Stimulated activated CD8-positive, alpha-beta memory T cell treated with anti-CD3 and anti-CD28 coated beads, Interleukin-12 subunit alpha, Interleukin-12 subunit beta, amount 100 ng/mL, for 24 hours (primary cell): ENCODE data around the gene SKIC8.

Experiments used
- DNase-seq: peaks from one replicate; pipeline ENCODE4 v3.0.0-alpha.2; 2020; ENCODE audit errors: extremely low read depth

Gene SKIC8

DNA sequence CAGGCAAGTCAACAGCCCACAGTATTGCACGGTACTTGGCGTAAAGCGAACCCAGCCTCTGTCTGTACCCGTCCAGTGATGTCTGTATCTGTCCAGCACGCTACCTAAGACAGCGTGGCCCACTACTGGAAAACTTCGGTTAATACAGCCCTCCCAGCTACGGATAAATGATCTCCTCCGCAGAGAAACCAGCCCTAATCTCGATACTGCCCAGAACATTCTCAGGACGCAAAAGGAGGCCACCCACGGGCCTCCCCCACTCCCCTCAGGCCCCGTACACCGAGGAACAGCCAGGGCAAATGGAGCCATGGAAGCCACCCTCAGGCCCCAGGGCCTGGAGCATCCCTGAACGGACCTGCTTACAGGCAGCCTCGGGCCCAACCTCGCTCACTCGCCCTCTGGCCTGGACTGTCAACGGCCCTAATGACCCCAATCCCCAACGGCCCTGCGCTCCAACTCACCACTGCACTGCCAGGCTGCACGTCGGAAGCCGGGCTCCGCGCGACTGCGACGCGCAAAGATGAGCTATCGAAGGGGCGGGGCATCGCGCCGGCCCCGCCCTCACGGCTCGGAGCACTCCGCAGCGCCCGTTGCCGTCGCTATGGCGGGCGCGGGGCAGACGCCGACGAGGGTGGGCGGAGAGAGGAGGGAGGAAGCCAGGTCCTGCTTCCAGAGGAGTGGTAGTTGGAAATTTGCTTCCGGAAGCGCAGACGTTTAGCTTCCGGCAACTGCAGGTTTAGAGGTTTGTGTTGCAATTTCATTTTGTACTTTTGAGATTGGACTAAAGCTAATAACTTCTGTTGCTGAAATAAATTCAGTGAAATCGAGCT, at the start of gene SKIC8:
TSS of gene SKIC8 (minus strand) at position 509 of the 830 bp plus-strand sequence. CDS start 3,923 bp downstream, outside the sequence.
- DNase-seq: peak; percentile 80

DNA sequence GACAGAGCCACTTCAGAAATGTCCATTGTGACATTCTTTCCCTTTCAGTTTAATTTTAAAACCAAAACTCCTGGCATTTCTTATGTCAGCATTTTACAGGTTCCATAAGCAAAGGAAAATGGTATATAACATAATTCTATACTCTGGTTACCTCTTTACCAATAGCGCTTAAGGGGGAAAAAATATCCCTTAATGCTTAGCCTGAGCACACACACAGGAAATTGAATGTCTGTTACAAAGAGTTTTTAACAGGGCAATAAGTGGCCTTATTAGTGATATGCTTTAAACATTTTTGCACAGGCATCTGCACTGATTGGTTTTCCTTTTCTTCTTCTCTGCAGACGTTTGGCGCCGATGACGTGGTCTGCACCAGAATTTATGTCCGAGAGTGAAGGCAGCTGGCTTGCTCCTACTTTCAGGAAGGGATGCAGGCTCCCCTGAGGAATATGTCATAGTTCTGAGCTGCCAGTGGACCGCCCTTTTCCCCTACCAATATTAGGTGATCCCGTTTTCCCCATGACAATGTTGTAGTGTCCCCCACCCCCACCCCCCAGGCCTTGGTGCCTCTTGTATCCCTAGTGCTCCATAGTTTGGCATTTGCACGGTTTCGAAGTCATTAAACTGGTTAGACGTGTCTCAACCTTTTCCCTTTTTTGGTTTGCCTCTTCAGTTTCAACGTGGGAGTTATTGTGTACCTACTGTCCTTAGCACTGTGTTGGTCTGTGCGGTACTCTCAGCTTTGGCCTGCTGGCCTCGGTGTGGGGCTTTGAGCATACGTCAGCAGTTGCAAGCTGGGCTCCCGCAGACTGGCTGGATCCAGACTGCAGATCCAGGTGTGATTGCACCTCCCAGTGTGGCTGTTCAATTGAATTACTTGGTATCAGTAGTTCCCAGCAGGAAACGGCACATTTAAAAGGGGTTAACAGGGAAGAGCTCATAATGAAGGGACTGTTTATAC, 48.5 kb upstream of the SKIC8 start:
- no peak for DNase-seq

DNA sequence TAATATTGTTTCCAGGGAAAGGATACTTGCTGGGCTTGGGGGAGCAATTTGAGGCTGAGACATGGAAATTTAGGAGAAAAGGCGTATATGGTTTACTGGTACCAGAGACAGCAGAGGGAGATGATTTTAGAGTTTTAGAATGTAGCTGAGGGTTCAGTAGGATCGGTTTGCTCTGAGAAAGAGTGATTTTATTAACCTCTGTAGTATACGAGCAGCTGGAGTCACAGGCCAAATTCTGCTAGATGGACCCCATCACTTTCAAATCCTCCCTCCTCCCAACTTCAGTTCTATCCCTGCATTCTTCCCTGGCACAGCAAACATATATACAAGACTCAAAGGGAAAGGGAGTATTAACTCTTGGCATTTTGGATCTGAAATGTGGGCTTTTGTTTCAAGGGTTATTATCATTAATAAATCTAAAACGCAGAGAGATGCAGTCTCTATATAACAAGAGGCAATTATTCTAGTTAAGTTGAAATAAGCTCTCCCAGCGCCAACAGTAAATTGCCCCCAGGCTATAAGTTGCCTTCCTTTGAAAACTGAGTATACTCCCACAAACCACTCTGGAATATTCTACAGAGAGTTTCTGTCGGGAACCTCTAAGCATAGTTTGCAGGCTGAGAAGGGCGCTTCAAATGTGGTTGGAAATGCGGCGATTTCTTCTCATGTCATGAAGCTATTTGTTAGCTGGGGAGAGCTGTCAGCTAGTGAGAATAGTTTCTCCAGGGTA, 46.2 kb upstream of the SKIC8 start:
- no peak for DNase-seq

- DNase-seq: no peak
Observed at GRCh38 chr15:78343276-78344060, 44.1 kb upstream of the SKIC8 start.

- DNase-seq: no peak
Observed at GRCh38 chr15:78342021-78342420, 42.6 kb upstream of the SKIC8 start.

DNA sequence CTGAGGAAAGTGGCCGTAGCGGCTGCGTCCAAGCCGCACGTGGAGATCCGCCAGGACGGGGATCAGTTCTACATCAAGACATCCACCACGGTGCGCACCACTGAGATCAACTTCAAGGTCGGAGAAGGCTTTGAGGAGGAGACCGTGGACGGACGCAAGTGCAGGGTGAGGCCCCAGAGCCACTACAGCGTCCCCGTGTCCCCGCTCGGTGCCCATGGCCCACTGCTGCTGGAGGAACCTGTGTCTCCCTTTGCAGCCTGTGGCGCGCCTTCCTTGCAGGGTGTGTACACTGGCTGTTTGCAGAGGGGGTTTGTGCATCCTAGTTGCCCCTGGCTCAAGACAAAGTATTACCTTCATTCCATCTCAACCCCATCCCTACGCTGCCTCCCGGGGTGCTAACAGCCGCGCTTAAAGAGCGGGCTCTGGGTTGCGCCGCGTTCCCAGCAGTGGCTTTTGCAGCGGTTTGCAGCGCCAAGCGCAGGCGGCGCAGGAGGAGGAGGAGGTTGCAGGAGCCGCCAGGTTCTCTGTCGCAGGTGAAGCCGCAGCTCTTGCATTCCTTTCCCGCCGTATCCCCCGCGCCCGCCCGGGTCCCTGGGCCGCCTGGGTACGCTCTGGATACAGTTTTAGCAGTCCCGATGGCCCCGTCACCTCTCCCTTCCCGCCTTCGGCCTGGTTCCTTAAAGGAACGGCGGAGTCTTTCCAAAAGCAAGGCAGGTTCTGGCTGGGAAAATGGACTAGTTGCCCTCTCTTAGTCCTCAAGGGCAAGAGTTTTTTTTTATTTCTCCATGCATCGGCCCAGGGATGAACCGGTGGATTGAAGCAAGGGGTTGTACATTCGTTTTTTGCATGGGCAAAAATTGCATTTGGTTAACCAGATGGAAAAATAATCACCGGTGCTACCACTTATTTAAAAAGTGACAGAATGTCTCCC, 41.9 kb upstream of the SKIC8 start:
- DNase-seq: no peak

DNA sequence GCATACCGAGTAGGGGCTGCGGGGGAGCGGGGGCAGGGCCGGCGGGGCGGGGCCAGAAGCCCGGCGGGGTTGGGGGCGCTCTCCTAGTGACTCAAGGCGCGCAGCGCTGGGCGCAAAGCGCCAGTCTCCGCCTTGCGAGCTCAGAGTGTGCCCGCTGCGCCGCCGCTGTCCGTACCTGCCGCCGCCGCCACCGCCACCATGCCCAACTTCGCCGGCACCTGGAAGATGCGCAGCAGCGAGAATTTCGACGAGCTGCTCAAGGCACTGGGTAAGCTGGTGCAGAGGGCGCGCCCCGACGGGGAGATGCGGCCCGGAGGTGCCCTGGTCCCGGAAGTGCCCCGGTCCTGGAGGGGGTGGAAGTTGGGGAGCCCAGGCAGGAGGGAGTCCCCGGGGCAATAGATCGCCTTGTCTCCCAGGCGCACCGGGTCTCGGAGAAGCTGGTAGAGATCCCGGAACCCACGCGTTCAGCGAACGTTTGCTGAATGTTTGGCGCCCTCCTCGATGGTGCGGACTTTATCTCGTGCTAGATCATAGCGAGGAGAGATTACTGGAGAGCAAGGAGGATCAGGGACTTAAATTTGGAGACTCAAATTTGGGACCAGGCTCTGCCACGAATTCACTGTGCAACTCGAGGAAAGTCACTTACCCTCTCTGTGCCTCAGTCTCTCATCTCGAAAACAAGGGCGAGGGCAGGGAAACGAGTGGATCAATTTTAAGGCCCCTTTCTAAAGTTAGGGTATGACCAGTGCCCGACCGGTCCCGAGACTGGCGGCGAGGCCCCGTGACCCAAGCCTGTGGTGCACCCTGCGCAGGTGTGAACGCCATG, 41.0 kb upstream of the SKIC8 start, which contains the start of gene CRABP1:
TSS of gene CRABP1 (plus strand) at position 123 of the 826 bp plus-strand sequence. CDS start at position 199, 76 bp downstream.
- DNase-seq: no peak

DNA sequence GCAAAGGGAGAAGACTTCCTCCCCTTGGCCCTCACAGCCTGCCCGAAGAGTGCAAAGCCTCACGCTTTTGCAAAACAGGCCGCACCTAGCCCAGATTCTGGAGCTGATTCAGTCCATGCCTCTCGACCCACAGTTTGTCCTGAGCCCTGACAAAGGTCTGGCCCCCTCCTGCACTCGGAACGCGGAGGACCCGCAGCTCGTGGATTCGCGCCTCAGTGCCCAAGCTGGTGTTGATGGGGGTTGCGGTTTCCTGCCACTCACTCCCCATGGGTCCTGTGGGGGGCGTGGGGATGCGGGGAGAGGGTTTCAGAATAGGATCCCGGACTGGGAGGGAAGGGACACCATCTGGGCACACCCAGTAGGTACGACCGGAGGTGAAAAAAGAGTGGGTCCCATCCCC, 40.1 kb upstream of the SKIC8 start:
- DNase-seq: no peak

DNA sequence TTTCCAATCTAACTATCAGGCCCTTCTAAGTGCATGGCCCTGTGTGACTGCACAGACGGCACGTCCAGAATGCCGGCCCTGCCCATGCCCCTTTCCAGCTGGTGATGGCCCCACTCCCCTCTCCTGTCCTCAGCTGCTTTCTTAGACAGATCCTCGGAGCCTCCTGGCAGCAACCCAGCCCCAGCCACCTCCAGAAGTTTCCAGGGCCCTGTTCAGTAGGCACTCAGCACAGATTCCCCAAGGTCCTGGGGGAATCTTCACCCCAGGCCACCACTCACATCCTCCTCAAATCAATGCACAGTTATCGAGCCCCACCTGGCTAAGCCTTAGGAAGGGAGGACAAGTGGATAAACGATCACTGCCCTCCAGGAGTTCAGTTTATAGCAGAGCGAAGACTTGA, 39.4 kb upstream of the SKIC8 start:
- no peak for DNase-seq

- no peak for DNase-seq
Observed at GRCh38 chr15:78335985-78336384, 36.6 kb upstream of the SKIC8 start.

- DNase-seq: no peak
Observed at GRCh38 chr15:78334845-78335244, 35.4 kb upstream of the SKIC8 start.

- no peak for DNase-seq
Observed at GRCh38 chr15:78329625-78330024, 30.2 kb upstream of the SKIC8 start.

- no peak for DNase-seq
Observed at GRCh38 chr15:78327466-78327865, 28.1 kb upstream of the SKIC8 start.

GRCh38 chr15:78325092-78325843, 25.9 kb upstream of the SKIC8 start:
- no peak for DNase-seq

DNA sequence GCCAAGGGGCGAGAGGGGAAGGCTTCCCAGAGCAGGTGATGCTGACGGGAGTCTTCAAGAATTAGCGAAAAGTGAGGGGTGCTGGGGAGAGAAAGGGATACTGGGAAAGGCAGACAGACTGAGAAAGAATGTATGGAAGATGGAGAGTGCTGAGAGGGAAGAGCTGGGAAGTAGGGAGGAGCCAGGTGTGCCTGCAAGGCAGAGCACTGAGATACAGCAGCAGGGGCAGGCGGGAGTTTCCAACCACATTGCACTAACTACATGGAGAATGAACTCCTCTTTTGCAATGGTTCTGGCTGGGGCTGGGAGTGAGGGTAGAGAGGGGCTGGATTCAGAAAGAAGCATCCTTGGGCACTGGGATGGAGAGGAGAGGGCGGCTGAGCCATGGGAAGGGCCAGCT, 24.7 kb upstream of the SKIC8 start:
- no peak for DNase-seq

- no peak for DNase-seq
Observed at GRCh38 chr15:78323693-78324092, 24.3 kb upstream of the SKIC8 start.

DNA sequence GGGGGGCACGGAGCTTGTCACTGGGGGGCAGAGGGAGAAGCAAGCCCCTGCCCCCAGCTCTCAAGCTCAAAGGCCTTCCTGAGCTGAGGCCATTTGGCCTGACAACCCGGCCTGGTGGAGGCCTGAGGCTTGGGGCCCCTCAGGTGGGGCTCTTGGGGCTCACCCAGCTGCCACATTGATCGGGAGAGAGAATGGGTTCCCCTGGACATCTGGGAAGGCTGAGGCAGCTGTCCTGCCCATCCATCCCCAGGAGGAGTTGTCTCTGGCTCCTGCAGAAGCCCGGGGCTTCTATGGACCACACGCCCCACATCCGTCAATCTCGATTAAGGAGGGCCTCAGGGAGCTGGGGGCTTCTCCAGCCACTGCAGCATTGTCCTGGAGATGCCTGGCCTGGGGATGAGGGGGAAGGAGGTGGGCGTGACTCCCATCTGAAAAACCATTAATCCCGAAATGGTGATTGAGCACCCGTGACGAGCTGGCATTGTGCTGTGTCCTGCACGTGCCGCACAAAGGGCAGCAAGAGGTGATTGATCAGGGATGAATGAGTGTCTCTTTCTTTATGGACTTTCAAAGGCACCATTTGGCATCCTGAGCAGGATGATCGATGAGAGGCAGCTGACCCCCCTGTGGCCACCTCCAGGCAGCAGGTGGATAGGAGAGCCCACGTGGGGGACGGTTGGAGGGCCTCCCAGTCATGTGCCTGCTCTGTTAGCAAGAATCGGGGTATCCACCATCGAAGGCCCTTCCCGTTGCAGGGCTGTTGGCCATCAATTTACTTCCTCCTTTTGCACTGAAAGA, 23.5 kb upstream of the SKIC8 start:
- DNase-seq: no peak
